Measurements from ENCODE around the gene MIPEP. TPM values are rescaled to one million over a fixed set of nuclear protein-coding genes. Genes with fewer than 3 reads are reported as not detected.
"Not testable (repeated sequence)": the region's sequence is repeated elsewhere in the genome, so short reads cannot be mapped to it uniquely, and the experiment has no call there.

MIPEP gene
- total RNA-seq, 1 experiment from 2014 or later: 25.0 TPM

DNA sequence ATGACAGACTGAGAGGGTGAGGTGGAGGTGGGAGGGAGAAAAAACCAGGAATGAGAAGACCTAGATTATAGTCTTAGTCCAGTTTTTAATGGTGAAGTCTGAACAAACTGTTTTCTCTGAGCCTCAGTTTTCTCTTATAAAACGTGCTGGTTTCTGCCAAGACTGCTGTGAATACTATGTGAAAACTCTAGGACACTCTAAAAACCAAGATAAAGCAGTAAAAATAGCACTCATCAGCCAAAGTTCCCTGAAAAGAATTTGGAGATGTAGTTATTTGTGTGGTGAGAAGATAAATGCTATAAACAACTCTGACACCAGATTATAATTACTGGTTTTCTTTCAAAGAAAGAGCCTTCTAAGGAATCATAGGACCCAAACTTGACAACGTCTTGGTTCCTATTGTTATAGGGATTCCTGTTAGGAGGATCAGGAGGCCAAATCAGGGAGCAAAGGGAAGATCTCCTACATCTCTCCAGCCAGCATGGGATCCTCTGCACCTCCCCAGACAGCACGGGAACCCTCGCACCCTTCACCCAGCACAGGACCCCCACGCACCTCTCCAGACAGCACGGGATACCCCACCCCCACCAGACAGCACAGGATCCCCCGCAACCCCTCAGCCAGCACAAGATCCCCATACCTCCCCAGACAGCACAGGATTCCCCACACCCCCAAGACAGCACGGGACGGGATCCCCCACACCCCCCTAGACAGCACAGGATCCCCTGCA lies 130.2 kb downstream of the MIPEP start:
- H3K9me3 ChIP-seq: no peaks in the 10 kb centered on the region
- no peak for DNase-seq
- H3K36me3 ChIP-seq: no peaks in the 10 kb centered on the region; the same call in 1 of the 2 replicates
- no peaks in the 10 kb centered on the region for H3K27me3 ChIP-seq
- H3K4me3 ChIP-seq: no peak overlapping the region

DNA sequence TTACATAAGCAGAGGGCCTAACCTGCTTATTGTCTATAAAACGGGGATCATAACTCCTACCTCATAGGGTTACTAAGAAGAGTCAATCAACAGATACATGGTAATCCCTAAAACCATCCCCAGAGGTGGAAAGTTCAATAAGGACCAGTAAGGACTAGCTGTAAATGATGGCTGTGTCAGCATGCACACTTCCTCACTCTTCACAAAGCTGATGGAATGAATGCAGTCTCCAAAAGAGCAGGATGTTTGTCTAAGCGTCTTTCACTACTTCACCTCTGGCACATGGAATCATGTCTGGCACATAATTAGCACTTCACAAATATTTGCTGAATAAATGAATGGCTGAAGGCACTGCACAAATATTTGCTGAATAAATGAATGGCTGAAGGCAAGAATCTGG lies 134.2 kb downstream of the MIPEP start:
- H3K27me3 ChIP-seq: no peaks in the 10 kb centered on the region
- H3K9me3 ChIP-seq: no peaks in the 10 kb centered on the region
- DNase-seq: no peak
- no peaks in the 10 kb centered on the region; the same call in none of the 2 replicates for H3K36me3 ChIP-seq
- H3K4me3 ChIP-seq: no peak overlapping the region

DNA sequence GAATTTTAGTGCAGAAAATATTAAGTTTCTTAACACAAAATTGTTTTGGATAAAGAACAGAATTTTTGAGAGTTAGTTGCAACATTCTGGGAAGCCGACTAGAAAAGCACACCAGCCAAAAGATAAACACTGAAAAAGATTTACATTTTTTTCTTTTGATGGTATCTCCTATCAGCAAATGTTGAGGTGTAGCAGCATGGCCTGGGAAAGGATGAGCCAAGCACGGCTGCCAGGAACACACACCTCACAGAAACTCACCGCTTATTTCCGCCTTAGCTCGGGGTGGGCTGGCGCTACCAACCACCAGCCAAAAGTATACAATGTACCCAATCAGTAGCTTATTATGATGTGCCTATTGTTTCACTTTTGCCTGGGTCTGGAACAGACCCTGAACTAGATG lies 134.7 kb downstream of the MIPEP start:
- Histone ChIP-seq H3K27me3 (no peaks in the 10 kb centered on the region), H3K4me3 (no peak overlapping the region), H3K9me3 (no peaks in the 10 kb centered on the region), H3K36me3 (no peaks in the 10 kb centered on the region; the same call in 1 of the 2 replicates)
- DNase-seq: no peak

DNA sequence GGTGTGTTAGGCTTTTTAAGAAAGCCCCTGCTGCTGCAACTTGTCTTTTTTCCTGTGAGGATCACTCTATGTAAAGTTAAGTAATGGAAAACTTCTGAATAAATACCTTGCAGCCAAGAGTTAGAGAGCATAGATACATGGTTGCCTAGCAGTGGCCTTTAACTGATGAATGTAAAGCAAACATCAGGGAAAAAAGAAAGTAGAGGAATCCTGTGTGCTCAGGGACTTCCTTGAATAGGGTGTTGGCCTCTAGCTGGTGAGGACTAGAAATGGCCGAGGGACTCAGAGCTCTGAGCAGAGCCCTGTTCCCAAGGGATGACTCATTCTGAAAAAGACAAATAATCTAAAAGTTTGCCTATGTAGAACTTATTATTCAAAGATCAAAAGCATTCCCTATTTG lies 135.7 kb downstream of the MIPEP start:
- Histone ChIP-seq H3K4me3 (no peak overlapping the region), H3K9me3 (no peaks in the 10 kb centered on the region), H3K36me3 (no peaks in the 10 kb centered on the region; the same call in 1 of the 2 replicates), H3K27me3 (no peaks in the 10 kb centered on the region)
- DNase-seq: peak; percentile 12

DNA sequence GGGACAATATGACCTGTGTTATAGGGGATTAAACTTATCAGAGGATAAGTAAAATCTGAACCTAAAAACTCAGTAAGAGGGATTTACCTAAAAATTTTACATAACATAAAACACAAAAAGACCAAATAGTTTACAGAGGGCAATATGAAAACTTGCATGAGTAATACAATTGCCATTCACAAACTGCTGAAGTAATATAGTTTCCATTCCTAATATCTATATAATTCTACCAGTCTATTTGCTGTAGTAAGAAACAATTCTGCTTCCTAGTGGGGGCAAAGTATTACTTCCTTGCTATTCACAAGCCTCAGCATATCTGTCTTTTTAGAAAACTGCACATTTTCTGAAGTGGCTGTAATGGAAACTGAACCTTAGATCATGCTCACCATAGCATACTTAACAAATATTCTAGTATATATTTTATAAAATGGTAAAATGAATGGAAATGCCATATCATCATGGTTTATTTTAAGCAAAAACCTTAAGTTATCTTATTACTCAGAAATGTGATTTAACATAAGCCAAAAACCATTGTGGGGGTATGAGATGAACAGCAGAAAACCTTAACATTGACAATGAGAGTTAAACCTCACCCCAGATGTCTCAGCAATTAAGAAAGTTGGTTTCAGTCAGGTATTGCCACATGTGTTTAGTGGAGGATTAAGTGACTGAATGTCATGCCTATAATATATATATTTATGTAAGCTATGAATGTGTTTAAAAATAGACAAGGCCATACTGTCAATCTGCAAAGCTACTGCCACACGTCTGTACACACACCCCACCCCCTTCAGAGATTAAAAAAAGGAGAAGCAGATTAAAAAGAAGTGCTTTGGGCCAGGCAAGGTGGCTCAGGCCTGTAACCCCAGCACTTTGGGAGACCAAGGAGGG lies 136.8 kb downstream of the MIPEP start:
- H3K36me3 ChIP-seq: no peaks in the 10 kb centered on the region; the same call in 1 of the 2 replicates
- H3K9me3 ChIP-seq: no peaks in the 10 kb centered on the region
- DNase-seq: no peak
- H3K27me3 ChIP-seq: no peaks in the 10 kb centered on the region
- no peak overlapping the region for H3K4me3 ChIP-seq

DNA sequence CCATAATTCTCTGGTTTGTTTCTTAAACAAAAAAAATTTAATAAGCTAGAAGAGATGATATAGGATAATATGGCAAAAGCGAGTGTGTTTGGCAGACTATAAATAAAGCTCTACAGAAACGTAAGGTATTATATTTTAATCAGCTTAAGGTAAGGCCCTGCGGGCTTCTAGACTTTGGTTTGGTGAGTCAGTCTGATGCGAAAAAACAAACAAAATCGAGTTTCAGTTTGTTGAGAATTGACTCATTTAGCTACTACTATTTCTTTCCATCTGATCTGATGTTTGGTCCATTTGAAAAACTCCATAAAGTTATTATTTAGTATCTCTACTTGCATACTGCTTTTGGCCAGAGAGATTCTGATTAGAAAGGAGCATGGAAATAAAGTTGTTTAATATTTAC lies 138.0 kb downstream of the MIPEP start:
- Histone ChIP-seq H3K9me3 (no peaks in the 10 kb centered on the region), H3K4me3 (no peak overlapping the region), H3K36me3 (no peaks in the 10 kb centered on the region; the same call in 1 of the 2 replicates), H3K27me3 (no peaks in the 10 kb centered on the region)
- no peak for DNase-seq

DNA sequence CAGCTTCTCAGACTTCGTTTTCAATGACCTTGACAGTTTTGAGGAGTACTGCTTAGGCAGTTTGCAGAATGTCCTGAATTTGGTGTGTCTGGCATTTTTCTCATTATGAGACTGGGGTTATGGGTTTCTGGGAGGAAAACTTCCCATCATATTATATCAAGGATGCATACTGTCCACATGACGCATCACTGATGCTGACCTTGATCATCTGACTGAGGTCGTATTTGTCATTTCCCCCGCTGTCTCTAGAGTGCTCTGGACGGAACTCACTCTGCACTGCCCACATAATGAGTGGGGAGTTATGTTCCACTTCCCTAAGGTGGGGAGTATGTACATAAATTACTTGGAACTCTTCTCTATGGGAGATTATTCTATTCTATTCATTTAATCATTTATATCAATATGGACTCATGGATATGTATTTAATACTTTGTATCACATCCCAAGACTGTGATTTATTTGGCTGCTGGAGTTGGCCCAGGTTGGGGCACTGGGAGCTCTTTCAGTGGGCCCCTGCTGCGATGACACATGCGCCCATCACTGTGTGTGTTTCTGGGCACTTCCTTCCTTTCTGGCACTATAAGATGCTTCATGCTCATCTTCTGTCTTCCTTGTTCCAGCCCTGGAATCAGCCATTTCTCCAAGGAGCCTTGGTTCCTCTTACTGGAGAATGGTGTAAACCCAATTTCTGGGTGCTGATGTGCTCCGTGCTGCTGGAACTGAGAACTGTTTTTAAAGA lies 138.6 kb downstream of the MIPEP start:
- Histone ChIP-seq H3K9me3 (no peaks in the 10 kb centered on the region), H3K36me3 (no peaks in the 10 kb centered on the region; the same call in 1 of the 2 replicates), H3K4me3 (no peak overlapping the region), H3K27me3 (no peaks in the 10 kb centered on the region)
- DNase-seq: peak; percentile 81

DNA sequence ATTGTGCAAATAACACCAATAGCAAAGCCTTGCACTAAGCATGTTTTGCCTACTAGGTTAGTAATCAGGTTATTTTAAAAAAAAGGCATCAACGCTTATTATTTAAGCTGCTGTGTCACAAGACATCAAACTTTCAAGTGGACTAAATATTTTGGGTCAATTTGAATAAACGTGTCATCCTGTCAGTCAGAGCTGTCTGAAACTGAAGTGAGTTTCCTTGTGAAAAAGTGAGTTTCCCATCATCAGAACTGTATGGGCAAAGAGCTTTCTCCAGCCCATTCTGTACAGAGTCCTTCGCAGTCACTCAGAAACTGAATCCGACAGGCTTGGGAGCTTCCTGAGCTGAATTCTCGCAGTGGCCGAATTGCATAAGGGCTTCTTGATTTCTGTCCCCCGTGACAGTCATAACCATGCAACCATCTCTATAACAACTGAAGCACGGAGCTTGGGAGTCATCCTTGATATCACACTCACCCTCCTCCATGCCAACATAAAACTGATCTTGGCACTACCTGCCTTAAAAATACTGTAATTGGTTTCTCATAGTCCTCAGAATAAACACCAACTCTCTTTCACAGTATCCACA lies 139.8 kb downstream of the MIPEP start:
- no peak overlapping the region for H3K4me3 ChIP-seq
- H3K9me3 ChIP-seq: no peaks in the 10 kb centered on the region
- H3K27me3 ChIP-seq: no peaks in the 10 kb centered on the region
- no peak for DNase-seq
- H3K36me3 ChIP-seq: no peaks in the 10 kb centered on the region; the same call in 1 of the 2 replicates

DNA sequence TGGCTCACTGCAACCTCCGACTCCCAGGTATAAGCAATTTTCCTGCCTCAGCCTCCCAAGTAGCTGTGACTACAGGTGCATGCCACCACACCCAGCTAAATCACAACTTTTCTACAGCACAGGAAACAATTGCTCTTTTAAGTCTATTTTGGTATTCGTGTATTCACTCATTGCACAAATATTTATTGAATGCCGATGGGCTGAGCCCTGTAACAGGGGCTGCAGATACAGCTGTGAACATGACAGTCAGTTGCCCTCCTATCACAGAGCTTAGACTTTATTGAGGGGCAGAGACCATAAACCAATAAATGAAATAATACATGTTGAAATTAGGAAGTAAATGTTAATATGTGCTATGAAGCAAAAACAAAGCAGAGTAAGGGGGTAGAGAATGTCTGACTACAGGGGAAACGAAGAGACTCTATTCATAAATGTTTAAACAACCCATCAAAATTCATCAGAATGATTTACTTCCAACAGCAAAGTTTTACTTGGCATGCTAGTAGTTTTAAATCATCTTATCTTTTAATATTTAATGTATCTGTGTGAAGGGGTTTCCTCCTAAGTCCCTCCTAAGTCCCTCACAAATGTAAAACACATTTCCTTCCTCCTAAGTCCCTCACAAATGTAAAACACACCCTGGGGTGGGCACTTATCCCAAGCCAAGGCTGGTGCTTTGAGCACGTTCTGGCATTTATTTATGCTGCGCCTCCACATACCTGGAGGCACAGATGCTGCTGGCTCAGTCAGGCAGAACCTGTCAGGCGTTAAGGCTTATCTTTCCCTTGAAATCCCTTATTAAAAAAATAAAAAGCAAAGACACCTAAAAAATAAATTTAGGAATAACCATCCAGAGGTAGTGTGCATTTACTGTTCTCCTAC lies 140.8 kb downstream of the MIPEP start:
- H3K27me3 ChIP-seq: no peaks in the 10 kb centered on the region
- H3K4me3 ChIP-seq: no peak overlapping the region
- no peaks in the 10 kb centered on the region for H3K9me3 ChIP-seq
- H3K36me3 ChIP-seq: no peaks in the 10 kb centered on the region; the same call in 1 of the 2 replicates
- DNase-seq: no peak

DNA sequence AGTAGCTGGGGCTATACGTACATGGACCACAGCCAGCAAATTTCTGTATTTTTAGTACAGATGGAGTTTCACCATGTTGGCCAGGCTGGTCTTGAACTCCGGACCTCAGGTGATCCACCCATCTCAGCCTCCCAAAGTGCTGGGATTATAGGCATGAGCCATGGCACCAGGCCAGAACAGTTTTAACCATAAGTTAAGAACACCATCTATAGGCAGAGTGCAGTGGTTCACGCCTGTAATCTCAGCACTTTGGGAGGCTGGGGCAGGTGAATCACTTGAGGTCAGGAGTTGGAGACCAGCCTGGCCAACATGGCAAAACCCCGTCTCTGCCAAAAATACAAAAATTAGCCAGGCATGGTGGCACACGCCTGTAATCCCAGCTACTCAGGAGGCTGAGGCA lies 143.1 kb downstream of the MIPEP start:
- not testable (repeated sequence) for H3K9me3 ChIP-seq, H3K4me3 ChIP-seq, H3K27me3 ChIP-seq, H3K36me3 ChIP-seq
- peak; percentile 11 for DNase-seq

DNA sequence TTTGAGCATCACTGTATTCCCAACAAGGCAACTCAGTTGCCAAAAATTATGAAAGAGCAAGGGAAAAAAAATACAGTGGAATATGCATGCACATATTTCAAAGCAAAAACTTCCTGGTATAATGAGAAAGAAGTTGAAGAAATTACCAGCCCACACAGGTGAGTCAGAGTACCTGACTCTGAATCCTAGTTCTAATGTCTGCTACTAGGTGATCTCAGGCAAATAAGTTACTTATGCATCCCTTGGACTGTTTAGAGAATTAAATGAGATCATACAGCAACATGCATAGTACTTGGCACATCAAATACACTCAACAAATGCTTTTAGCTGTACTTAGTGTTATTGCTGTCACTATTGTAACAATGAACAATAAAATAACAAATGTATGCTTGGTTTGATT lies 144.9 kb downstream of the MIPEP start:
- Histone ChIP-seq H3K4me3 (no peak overlapping the region), H3K36me3 (no peaks in the 10 kb centered on the region), H3K9me3 (no peaks in the 10 kb centered on the region), H3K27me3 (no peaks in the 10 kb centered on the region)
- DNase-seq: no peak

DNA sequence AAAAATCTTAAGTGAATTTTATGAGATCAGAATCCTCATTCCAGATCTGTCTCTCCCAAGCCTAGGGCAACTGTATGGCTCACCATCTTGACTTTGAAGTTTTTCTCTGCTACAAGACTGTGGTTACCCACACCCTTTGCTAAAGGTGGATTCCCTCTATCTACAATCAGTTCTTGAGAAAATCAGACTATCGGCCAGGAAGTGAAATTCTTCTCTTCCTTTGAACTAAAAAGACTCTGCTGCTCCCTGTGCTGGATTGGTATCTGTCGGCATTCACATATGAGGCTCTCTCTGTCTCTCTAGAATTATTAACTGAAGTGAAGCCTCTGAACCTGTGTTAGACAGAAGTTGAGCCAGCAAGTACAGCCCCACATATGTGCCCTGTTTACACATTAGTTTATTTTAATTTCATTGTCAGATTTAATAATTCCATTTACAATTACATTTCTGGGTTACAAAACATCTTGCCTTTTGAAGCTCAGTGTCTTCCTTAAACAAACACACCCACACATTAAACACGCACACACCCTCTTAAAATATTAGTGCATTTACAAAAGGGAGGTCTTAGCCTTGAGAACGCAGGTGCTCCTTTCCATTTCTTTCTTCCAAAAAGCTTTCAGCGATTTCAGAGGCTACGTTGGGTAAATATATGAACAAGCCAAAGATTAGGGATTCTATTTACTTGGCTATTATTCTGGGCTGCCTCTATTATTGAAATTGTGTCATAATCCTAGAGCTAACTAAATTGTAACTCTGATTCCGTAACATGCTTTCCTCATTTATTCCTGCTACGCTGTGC lies 145.7 kb downstream of the MIPEP start:
- Histone ChIP-seq H3K36me3 (no peaks in the 10 kb centered on the region), H3K27me3 (no peaks in the 10 kb centered on the region), H3K9me3 (no peaks in the 10 kb centered on the region), H3K4me3 (no peak overlapping the region)
- no peak for DNase-seq

DNA sequence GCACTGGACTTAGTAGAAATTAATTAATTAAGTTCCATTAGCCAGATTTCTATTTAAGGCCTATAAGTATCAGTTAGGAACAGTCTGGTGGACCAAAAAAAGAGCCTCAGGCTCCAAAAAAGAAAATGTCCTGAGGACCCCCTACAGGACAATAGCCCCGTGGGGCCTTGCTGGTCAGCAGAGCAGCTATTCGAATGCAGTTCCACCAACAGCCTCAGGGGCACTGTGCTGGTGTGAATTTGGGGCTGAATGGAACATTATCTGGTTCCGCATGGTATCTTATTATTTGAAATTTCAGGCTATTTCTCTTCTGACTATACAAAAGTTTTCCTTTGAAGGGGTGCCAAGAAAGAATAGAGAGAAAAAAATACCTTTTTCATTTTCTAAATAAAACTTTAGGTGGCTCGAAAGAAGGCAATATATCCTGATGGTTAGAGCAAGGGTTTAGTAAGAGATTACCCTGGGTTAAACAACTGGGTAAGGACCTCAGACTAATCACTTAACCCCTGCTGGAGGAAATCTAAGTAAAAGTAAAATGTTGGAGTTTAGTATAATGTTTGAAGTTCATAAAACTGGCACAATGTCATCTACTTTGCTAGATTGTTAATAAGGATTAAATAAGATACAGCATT lies 147.2 kb downstream of the MIPEP start:
- H3K4me3 ChIP-seq: no peak overlapping the region
- H3K36me3 ChIP-seq: no peaks in the 10 kb centered on the region
- H3K27me3 ChIP-seq: no peaks in the 10 kb centered on the region
- no peaks in the 10 kb centered on the region for H3K9me3 ChIP-seq
- peak; percentile 26 for DNase-seq

DNA sequence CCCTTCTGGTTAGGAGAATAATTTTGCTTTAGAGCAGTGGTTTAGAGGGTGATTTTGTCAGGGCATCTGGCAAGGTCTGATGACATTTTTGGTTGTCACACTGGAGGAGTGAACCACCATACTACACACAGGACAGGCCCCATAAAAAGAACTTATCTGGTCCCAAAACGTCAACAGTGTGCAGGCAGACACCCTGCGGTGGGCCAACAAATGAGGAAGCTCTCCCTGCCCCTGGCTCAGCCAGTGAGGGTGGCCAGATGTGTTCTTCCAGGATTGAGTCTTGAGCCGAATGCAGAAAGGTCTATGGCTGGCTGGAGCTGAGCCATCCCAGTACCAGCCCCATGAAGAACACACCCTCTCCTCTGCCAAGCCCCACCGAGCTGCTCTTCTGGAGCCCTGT lies 149.2 kb downstream of the MIPEP start:
- no peak overlapping the region for H3K4me3 ChIP-seq
- DNase-seq: no peak
- no peaks in the 10 kb centered on the region for H3K27me3 ChIP-seq
- no peaks in the 10 kb centered on the region for H3K9me3 ChIP-seq
- H3K36me3 ChIP-seq: no peaks in the 10 kb centered on the region

DNA sequence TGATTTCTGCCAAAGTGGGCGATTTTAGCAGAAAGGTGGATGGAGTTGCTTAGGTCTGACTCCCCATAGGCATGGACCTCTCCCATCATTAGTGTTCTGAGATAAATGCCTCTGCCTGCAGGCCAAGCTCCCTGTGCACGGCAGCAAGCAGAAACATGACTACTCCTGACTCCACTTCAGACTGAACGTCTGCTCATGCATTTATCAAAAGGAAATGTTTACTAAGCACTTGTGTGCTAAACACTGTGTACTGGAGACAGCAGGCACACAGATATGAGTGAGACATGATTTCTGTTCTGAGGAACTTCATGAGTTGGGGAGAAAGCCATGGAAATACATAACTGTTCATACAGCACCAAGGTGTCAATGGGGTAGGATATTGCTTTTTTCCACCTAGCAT lies 149.6 kb downstream of the MIPEP start:
- Histone ChIP-seq H3K36me3 (no peaks in the 10 kb centered on the region), H3K9me3 (no peaks in the 10 kb centered on the region), H3K27me3 (no peaks in the 10 kb centered on the region), H3K4me3 (no peak overlapping the region)
- DNase-seq: no peak

Measured in MG63 (cell line).